Left hindlimb (tissue), 1 donor: Measurements from ENCODE around the gene BTBD1.

Experiments
- DNase-seq: peaks from one replicate; pipeline ENCODE4 v3.0.0-alpha.2; 2018

BTBD1 gene

DNA sequence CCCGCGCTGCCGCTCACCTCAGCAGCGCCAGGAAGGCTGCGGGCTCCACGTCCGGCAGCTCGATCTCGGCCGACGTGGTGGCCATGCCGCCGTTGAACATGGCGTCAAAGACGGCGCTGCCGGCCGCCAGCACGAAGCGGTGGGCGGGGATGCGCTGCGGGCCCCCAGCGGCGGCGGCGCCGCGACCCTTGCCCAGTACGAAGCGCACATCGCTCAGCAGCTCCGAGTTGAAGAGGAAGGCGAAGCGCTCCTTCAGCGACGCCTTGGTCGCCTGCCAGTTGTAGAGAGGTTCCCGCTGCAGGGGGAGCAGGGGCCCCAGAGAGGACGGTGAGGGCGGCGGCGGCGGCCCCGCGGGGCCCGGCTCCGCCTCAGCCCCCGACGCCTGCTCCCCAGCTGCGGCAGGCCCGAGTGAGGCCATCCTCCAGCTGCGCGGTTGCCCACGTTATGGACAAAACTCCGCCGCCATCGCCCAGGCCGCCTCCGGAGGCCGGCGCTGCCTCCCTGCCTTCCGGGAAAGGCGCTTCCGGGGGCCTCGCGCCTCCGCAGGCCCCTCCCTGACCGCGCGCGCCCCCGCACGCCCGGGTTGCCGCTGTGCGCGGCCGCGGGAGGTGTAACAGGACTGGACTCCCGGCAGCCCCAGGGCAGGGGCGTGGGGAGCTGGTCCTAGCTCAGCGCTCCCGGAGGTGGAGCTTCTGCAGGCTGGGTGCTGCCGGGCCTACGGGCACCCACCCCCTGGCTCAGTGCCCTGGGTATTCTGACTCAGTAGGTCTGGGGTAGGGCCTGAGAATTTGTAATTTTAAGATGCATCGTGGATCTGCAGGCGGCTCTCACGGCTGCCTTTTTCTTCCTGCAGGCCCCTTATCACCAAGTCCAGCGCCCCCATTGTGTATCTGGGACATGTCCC lies at the start of gene BTBD1:
TSS of gene BTBD1 (minus strand) at position 519 of the 904 bp plus-strand sequence. CDS start at position 418, 101 bp downstream.
- peak; percentile 94 for DNase-seq

DNA sequence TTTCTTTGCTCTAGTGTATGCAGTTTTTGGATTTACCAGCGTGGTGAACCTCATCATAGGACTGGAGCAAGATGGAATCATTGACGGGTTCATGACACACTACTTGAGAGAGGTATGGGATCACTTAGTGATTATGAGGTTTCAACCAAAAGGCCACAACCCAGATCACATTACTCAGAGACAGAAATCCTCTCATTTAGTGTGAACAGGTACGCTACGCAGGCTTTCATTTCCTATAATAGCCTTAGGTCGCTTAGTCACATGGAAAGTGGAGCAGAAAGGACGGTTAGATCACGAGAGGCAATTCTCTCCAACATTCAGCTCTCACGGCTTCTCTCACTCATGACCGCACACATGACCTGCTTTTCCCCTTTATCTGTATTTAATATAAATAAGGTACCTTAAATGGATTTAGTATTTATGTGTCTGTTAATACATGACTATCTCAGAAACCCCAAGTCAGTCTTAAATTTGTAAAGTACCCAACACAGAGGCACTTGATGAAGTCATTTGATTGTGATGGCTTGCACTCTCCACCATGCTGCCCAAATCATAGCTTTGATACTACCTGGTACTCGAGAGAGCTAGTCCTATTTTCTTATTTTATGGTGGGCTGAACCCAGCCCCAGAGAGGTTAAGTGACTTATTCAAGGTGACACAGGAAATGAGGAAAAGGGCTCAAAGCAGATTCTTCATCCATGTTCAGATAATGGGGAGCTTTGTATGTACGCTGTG lies 48.9 kb upstream of the BTBD1 start:
- no peak for DNase-seq

DNA sequence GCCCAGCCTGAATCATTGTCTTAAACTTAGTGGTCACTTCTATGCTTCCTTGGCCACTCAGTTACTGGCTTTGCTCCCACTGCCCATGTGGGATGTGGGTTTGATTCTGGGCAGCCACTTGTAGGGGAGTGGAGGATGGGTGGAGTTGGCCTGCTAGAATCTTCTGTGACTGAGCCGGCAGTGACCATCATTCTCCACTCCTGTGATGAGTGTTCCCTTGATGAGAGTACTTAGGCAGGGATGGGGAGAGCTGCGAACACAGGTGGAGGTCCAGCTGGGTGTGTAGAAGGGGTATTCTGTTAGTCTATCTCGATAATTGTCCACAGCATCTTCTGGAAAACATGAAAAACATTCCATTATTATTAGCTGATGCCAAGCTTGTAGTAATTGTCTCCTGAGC lies 48.4 kb upstream of the BTBD1 start:
- DNase-seq: no peak

DNA sequence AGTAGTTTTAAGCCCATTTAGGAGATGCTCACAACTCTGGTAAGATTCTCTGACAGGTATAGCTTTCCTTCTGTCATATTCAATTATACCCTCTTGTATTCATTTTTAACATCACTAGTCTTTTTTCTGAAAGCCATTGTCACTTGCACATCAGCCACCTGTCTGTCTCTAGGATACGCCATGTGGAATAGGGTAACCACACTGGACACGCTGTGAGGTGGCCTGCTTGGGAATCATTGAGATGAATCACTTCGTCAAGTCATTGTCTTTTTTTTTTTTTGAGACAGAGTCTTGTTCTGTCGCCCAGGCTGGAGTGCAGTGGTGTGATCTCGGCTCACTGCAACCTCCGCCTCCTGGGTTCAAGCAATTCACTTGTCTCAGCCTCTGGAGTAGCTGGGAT lies 47.8 kb upstream of the BTBD1 start:
- no peak for DNase-seq

DNA sequence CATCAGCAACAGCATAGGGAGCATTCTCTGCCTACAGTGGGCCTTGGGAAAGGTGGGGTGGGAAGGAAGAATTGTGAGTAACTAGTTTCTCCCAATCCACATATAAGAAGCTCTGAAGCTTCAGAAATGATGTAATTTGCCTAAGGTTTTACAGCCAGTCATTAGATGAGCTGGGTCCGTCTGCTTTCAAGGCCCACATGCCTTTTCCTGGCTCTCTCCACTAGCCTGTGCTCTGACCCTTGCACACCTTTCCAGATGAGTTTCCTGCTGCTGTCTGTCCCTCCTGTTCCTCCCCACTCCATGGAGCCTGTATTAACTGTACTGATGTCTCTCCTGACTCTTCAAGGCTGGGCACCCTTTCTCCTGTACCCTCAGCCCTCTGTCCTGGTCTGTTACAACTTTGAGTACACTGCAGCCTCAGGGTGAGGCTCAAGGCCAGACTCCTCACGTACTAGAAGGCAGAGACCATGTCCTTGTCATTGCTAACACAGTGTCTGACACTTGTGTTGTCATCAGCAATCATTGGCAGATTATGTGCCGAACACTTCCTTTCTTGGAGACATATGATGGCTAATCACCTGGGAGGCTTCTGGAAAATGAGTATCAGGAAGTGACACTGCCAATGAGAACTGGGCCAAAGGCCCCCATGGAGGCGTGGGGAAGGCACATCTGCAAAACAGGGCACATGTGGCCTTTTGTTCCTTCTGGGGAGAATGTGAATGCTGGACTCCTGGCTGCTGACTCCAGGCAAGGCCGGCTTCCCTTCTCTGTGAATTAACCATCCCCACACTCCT lies 47.0 kb upstream of the BTBD1 start:
- DNase-seq: no peak

DNA sequence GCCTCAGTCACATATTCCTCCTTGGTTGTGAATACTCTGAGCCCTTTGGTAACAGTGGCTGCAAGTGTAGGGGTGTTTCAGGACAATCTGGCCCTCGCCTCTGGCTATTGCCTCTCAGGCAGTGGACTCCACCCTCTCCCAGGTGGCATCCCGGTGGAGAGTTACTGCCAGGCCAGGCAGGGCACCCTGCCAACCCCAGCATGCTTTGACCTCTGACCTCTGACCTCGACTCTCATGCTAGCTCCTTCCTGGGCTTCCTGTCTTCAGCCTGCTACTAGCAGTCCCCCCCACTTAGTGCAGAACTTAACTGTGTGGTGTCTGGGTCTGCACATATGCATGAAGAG lies 45.9 kb upstream of the BTBD1 start:
- DNase-seq: no peak

DNA sequence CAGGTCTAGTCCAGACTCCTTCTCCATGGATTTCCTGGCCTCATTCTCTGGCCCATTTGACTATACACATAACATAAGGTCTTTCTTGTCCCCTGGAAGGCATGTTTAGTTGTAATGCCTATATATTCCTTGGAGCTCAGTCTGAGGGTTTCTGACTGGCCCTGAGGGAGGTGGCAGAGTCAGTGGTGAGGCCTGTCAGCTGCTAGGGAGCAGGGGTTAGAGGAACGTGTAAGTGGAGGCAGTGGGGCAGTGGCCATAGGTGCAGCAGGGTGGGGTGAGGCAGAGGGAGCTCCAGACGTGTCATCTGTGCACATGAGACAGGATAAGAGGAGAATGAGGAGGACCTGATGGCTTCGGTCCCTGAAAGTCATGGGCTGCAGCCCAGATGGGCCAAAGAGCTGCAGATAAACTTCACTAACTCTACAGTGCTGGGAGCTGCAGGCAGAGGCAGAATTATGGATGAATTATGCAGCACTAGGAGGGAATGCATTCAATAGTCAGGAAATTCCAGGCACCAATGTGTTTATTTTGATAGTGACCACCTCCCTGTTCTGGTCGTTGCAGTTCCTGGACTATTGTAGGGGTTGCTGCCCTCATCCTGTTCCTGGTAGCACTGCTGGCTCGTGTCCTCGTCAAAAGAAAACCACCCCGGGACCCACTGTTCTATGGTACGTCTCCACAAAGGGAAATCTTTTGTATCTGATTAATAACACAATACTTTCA lies 45.3 kb upstream of the BTBD1 start:
- no peak for DNase-seq

DNA sequence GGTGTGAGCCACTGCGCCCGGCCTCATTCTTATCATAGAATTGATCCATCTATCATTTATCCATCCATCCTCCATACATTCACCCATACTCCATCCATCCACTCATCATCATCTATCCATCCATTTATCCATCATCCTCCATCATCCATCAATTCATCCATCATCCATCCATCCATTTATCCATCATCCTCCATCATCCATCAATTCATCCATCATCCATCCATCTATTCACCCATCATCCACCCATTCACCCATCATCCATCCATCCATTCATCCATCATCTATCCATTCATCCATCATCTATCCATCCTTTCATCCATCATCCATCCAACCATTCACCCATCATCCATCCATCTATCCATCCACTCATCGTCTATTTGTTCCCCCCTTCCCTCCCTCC lies 44.1 kb upstream of the BTBD1 start:
- no peak for DNase-seq

DNA sequence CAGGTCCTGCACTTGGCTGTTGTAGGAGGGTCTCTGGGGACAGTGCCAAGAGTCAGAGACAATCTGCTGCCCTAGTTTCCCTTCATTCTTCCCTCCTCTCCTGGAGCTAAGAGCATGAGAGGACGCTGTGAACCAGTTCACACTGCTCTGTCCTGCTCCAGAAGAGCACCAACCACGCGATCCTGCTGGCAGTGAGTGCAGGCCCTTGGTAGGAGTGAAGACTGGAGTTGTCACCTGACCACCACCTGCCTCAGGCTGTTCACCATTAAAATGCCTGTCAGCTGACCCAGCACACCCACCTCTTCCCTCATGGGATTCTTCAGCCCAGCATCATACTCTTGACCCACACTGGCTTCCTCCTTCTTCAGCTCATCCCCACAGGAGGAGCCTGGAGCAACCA lies 43.3 kb upstream of the BTBD1 start:
- no peak for DNase-seq

DNA sequence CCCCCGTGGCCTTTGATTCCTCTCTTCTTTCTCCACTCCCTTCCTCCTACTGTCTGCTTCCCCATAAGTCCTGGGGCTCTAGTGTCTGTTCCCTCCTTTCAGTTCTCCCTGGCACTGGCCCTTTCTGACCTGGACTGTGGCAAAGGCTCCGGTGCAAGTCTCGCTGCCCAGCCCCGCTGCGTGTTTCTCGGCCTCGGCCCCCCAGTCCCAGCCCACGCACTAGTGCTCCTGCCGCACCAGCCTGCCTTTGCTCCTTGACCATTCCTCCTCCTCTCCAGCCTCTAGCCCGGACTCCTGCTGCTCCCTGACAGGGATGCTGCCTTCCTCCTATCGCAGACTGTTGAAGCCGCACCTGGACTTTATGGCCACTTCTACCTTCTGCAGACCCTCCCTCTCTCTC lies 42.5 kb upstream of the BTBD1 start:
- no peak for DNase-seq

DNA sequence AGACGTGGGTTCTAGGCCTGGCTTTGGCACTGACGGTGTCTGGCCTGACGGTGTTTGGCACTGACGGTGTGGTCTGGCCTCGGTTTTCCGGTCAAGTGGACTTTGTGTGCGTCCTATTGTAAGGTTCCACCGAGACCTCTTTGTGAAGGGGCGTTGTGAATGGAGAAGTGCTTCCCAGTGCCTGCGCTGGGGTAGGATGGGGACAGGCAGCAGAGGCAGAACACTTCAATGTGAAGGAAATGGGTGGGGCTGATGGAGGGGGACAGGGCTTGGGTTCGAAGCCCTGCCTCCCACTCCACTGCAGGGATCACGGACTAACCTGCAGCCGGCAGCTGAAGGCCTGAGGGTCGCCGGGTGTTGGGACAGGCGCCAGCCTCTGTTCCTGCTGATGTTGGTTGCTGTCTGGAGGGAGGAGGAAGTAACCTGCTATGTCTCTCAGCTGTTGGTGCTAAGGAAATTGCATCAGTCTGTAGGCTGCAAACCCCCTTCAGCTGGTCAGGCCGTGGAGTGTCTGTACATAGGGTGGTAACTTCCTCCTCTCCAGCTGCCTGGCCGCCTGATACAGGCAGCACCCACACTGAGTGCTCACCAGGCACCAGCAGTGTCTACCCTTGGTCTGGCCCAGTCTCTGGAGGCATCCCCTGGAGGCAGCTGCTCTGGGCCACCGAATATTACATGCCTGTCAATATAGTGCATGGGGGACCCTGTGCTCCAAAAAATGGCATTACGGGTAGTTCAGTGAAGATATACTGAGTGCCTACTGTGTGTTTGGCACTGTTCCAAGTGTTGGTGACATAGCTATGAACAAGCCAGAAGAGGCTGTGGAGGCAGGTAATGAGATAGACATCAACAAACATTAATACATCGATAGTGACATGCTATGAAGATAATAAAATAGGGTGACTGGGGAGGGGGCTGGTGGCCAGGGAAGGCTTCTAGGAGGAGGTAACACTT lies 41.5 kb upstream of the BTBD1 start:
- DNase-seq: peak; percentile 44

DNA sequence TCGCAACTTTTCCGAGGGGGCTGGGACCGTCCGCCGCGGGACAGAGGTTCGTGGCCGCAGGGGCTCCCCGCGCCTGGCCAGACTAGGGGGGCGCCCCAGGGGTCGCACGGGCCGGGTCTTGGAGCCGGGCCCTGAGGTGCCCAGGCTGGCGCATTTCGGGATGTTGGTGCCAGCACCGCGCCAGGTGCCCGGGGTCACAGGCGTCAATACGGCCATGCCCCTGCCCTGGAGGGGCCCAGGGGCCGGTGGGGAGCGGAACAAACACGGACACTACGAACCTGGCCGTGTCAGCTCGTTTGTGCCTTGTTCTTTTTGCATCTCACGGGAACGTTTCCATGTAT lies 40.8 kb upstream of the BTBD1 start:
- DNase-seq: no peak

DNA sequence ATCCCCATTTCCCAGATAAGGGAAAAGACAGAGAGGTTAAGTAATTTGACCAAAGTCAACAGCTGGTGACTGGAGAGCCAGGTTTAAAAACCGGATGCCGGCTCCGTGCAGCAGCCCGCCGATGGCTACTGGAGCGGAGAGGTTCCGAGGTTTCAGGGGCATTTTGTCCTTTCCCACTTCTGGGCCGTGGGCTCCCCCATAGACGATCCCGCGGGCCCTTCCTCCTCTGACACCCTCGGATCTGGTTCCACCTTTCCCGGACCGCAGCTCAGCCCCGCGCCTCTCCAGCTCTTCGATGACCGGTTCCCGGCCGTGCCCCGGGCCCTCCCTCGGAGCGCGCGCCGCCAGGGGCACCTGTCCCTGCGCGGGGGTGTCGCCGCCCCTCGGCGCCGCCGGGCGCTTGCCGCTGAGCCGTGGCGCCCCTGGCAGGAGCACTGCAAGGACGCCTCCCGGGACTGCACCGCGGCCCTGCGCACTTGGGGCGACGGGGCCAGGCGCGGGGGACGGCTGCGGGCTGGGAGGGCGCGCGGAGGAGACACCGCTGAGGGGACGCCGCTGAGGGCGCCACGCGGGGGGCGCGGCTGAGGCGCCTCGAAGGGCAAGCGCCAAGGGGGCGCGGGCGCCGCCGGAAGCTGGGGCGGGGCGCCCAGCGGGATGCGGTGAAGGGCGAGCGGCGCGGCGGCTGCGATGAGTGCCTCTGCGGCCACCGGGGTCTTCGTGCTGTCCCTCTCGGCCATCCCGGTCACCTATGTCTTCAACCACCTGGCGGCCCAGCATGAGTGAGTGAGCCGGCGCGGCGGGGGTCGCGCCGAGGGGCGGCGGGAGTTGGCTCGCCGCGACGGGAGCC lies 40.2 kb upstream of the BTBD1 start, which contains the start of gene TM6SF1:
TSS of gene TM6SF1 (plus strand) at position 652 of the 847 bp plus-strand sequence. CDS start at position 688, 36 bp downstream.
- no peak for DNase-seq

DNA sequence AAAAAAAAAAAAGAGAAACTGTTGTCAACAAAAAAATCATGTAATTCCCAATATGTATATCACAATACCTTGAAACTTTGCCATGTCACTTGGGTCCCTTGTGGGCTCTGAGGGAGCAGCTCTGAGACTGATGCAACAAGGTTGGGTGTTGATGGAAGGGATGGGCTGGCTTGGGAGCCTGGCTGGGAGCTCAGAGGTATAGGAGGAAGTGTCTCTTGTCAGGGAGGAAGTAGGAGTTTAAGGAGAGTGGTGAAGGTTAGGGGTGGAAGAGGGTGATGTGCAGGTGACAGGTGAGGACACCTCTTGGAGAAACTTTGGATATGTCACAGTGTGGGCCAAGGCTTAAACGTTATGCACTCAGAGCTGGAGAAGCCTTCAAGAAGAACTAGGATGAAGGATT lies 38.4 kb upstream of the BTBD1 start:
- DNase-seq: no peak

DNA sequence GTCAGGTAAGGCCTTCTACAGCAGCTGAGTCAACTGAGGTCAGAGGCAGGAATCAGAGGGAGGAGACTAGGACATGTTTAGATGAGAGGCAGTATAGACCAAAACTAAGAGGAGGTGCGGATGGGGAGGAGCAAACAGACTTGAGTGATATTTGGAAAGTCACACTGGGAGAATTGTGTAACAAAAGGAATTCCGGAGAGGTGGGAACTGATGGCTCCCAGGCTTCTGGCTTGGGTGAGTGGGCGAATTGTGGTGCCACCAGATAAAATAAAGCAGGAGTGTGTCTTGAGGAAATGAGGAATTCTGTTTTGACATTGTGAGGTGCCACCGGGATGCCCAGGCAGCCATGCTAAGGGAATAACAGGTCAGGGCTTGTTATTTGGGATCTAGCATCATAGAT lies 37.1 kb upstream of the BTBD1 start:
- DNase-seq: no peak

DNA sequence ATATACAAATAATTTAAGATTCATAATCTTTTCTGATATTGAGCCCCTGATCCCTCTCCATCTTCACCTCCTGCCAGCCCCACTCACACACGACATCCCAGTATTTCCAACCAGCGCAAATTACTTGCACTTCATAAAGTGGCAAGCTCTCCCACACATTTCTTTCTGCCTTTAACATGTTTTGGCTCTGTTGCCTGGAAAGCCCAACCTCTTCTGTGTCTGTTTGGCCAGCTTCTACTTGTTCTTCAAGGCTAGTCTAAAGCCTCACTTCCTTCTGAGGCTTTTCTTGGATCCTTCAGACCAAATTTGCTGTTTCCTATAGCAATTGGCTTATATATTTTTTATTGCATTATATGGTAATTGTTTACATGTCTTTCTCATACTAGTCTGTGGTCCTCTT lies 35.3 kb upstream of the BTBD1 start:
- no peak for DNase-seq

DNA sequence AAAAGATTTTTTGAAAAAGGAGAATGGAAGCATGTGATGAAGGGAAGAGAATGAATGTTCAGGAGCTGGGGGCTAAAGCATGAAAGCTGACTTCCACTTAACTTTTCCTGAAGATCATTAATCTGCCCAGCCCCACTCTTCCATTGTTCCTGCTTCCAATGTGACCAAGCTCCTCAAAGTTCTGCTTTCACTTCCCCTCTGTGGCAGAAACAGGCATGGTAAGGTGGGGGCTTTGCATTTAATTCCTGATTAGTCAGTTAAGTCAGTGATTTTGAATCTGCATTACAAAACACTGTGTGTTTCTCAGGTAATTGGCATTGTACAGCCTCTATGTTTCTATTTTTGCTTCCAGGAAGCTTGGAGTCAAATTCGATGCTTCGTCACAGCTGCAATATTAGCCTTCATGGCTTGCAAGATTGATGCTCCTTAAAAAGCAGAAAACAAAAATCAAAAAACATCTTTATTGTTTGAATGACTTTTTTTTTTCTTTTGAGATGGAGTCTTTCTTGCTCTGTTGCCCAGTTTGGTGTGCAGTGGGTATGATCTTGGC lies 33.1 kb upstream of the BTBD1 start:
- no peak for DNase-seq

DNA sequence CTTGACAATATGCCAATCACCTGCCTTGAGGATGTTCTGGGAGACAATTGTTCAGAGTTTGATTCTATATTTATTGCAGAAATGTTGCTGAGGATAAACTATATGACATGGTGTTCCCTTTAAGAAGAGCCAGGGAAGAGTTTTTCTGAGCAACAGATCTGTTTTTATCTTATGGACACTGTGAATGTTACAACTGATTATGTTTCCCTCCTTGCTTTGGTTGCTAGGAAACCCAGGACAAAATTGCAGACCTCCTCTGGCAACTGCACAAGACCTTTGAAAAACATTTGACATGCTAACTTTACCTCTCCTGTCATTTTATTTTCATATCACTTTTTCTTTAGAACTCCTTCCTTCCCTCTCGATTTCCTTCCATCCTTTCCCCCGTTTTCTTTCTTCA lies 32.2 kb upstream of the BTBD1 start:
- DNase-seq: no peak

DNA sequence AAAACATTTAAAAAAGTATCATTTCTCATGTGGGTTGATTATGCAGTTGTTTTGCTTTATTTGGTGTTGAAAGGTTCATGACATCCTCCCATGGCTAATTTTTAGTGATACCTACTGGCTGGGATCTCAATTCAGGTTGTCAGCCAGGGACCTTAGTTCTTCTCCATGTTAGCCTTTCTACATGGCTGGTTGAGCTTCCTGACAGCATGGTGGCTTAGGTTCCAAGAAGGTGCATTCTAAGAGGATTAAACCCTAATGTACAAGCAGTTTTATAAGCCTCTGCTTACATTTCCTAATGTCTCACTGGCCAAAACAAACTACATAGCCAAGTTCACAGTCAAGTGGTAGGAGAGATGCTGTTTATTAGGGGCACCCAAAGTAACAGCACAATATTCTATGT lies 31.0 kb upstream of the BTBD1 start:
- no peak for DNase-seq

DNA sequence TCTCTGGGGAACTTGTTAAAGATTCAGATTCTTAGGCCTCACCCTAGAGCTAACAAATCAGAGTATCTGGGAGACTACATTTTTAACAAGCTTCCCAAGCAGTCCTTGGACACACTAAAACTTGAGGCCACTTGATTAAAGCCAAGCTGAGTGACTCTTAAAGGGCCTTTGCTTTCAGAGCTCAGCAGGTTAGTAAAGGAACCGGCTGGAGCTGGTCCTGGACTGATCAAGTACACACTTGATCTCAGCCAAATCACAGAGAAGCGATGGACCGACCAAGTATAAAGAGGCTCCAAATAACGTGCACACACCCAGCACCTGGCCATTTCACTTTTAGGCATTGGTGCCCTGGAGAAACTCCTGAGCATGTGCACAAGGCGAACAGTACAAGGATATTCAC lies 27.5 kb upstream of the BTBD1 start:
- DNase-seq: no peak
